Measurements from ENCODE around the gene RPLP2.

Gene RPLP2

GRCh38 chr11:810040-810567, 337 bp downstream of the RPLP2 start:
- DNase-seq = no peak

DNA sequence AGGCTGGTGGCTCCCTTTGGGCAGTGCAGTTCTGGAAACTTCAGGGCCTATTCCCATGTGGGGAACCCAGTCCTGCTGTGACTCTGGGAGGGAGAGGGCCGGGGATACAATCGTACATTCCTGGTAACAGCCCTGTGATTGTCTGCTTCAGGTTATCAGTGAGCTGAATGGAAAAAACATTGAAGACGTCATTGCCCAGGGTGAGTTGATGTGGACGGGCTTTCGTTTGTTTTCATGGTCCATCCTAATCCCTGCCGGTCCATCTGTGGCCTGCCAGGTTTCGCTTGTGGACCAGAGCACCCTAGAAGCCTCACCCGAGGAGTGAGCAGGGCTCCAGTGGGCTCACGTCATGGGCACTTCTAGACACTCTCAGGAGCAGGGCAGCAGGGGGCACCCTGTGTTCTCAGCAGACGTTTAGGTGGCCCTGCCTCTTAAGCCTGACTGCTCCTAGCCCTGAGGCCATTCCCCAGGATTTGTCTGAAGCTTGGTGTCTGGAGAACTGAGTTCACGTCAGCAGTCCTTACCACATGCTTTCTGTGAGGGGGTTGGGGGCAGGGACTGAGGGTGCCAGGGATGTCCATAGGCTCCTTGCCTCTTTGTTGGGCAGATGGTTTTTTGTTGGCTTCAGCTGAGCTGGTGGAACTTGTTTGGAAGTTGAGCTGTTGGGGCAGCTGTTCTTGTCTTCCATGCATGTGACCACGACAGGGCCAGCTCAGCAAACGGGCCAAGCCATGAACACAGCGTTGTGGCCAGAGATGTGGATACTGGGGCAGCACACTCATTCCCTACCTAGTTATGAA, 1.9 kb downstream of the RPLP2 start:
- DNase-seq = no peak

GRCh38 chr11:812390-812789, 2.6 kb downstream of the RPLP2 start:
- DNase-seq = no peak

DNA sequence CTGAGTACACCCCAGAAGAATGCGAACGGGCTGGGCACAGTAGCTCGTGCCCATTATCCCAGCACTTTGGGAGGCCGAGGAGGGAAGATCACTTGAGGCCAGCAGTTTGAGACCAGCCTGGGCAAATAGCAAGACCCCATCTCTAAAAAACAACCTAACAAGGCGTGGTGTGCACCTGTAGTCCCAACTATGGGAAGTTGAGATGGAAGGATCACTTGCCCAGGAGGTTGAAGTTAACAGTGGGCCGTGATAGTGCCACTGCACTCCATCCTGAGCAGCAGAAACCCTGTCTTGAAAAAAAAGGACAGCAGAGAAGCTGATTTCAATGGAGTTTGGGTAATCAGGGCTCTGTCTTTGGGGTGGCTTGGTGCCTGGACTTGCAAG, 3.3 kb downstream of the RPLP2 start:
- no peak for DNase-seq

GRCh38 chr11:813456-814096, 3.8 kb downstream of the RPLP2 start:
- DNase-seq = no peak

DNA sequence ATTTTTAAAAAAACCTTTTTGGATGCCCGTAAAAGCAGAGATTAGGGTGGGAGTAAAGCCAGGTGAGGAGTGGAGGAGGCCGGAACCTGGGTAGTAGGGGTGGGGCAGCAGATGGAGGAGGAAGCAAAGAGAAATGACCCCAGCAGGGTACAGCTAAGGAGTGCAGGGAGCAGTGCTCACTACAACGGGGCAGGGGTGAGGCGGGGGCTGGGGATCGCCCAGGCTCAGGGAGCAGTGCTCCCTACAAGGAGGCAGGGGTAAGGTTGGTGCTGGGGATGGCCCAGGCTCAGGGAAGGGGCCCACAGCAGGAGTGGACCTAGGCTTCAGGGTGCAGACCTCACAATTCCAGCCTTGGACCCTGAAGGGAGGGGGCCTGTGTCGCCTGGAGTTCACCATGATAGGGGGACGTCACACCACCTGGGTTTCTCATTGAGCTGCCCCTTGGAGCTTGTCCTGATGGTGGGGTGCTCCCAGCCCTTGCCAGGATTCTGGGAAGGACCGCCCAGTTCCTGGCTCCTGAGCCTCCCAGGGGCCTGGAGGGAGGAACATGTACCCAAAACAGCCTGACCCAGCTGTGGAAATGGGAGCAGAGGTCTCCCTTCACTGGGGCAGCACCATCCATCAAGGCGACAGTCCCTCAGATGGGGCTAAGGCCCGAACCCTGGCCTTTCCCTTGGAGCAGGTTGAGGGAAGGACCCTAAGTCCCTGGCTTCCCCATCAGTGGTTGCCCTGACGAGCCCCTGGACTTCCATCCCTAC, 6.1 kb downstream of the RPLP2 start:
- no peak for DNase-seq

- DNase-seq = no peak
Measured at GRCh38 chr11:816433-816779, 6.6 kb downstream of the RPLP2 start.

DNA sequence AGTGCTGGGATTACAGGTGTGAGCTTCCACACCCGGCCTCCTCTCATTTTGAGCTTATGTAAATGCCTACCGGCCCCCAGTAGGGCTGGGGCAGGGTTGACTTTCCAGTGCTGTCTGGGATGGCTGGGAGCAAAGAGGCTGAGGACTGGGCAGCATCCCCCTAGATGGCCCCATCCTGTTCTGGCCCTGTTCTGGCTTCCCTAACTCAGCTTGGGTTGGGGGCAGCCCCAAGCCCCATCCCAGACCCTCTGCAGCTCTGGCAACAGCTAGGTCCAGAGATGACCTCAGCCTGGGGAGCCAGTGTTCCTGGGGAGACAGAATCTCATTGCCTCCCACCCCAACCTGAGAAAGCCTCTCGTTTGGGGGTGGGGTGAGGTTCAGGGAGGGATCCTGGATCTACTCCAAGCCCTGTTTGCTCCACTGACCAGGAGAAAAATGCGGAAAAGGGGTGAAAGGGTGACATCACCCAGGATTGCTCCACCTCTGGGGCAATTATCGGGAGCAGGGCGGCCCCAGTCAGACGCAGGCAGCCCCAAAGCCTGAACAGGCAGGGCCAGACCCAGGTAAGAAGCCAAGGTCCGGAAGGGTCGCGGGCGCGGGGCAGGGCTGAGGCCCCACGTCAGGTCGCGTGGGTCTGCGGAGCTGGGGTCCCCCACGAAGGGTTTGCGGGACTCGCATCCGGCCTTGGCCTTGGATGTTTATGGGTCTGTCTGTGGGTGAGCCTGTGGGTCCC, 8.8 kb downstream of the RPLP2 start, which contains the start of gene PNPLA2:
Gene PNPLA2 (plus strand): TSS at position 519 of the 733 bp plus-strand sequence. CDS start 805 bp downstream, outside the sequence.
- DNase-seq = peak; percentile 59

DNA sequence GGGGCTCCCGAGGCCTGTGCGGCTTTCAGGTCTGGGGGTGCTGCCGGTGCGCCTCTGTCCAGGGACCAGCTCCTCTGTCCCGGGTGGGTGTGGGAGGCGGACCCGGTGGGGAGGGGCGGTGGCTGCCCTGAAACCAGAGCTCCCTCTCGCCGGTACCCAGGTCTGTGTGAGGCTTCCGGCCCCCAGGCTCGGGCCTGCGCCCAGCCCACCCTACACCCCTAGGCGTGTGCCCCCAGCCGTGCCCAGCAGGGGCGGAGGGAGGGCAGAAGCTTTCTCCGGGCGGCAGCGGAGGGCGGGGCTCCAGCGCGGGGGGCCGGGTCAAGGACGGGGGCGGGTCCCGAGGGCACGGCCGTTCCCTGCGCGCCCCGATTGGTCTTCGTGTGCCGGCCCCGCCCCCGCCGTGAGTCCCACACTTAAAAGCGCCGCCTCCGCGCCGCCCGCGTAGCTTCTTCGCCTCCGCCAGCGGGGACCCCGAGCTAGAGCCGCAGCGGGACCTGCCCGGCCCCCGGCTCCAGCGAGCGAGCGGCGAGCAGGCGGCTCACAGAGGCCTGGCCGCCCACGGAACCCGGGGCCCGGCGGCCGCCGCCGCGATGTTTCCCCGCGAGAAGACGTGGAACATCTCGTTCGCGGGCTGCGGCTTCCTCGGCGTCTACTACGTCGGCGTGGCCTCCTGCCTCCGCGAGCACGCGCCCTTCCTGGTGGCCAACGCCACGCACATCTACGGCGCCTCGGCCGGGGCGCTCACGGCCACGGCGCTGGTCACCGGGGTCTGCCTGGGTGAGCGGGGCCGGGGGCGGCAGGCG, 9.6 kb downstream of the RPLP2 start:
- peak; percentile 89 for DNase-seq

- peak; percentile 61 for DNase-seq
Measured at GRCh38 chr11:819943-820649, 10.3 kb downstream of the RPLP2 start.

DNA sequence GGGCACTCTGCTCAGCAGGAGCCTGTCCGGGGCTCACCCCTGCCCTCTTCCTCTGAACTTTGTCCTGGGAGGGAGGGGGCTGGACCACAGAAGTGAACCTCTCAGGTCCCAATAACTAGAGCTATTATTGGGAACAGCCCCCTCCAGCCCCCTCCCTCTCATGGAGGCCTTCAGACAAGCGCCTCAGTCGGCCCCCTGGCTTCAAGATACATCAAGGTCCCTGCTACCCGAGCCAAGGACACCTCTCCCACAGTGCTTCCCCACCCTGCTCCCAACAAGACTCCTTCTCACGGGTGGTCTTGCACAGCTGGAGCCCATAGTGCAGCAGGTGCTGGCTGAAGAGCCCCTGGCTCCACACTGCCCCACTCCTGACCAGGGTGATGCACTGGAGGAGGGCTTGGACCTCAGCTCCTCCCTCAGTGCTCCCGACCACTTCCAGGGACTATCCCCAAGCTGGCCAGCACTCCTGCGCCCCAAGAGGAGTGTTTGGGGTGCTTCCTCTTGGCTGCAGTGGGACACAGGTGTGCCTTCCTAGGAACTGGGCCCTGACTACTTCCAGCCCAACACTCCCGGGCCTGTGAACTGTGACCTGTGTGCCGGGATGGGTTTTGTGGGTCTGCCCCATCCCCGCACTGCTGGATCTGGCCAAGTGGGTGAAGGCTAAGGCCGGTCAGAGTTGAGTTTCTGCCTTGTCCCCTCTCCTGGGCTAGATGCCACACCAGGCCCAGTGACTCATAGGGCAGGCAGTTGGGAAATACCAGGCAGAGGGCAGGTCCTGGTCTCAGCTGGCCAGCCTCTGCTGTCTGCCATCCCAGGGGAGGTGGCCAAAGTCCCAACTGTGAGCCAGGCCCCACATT, 11.1 kb downstream of the RPLP2 start:
- DNase-seq = no peak

- DNase-seq = no peak
Measured at GRCh38 chr11:821512-822371, 12.0 kb downstream of the RPLP2 start.

DNA sequence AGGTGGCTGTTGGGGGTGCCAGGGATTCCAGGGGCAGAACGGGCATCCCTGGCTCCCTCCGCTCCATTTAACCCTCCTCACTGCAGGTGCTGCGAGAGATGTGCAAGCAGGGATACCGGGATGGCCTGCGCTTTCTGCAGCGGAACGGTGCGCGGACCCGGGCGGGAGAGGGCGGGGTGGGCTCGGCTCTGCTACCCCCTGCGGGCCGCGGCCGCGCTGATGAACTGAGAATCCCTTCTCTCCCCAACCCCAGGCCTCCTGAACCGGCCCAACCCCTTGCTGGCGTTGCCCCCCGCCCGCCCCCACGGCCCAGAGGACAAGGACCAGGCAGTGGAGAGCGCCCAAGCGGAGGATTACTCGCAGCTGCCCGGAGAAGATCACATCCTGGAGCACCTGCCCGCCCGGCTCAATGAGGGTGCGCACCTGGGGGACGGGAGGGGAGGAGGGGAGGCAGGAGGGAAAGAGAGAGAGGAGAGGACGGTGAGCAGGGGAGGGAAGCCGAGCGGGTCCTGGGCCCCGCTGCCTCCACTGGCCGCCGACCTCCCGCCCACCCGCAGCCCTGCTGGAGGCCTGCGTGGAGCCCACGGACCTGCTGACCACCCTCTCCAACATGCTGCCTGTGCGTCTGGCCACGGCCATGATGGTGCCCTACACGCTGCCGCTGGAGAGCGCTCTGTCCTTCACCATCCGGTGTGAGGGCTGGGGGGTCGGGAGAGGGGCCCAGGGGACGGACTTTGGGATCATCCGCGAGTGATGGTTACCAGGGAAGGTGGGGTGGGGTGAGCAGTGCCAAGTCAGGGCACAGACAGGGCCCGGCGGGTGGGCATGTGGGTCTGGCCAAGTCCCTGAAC, 13.9 kb downstream of the RPLP2 start:
- no peak for DNase-seq

GRCh38 chr11:824292-824880, 14.6 kb downstream of the RPLP2 start:
- DNase-seq = no peak

DNA sequence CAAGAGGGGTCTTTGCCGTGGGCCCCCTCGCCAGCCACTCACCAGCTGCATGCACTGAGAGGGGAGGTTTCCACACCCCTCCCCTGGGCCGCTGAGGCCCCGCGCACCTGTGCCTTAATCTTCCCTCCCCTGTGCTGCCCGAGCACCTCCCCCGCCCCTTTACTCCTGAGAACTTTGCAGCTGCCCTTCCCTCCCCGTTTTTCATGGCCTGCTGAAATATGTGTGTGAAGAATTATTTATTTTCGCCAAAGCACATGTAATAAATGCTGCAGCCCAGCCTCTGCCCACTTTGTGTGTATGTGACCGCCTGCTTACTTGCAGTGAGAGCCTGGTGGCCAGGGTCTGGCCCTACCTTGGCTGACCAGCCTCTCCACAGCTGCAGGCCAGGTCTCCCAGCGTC, 15.2 kb downstream of the RPLP2 start:
- DNase-seq = no peak

DNA sequence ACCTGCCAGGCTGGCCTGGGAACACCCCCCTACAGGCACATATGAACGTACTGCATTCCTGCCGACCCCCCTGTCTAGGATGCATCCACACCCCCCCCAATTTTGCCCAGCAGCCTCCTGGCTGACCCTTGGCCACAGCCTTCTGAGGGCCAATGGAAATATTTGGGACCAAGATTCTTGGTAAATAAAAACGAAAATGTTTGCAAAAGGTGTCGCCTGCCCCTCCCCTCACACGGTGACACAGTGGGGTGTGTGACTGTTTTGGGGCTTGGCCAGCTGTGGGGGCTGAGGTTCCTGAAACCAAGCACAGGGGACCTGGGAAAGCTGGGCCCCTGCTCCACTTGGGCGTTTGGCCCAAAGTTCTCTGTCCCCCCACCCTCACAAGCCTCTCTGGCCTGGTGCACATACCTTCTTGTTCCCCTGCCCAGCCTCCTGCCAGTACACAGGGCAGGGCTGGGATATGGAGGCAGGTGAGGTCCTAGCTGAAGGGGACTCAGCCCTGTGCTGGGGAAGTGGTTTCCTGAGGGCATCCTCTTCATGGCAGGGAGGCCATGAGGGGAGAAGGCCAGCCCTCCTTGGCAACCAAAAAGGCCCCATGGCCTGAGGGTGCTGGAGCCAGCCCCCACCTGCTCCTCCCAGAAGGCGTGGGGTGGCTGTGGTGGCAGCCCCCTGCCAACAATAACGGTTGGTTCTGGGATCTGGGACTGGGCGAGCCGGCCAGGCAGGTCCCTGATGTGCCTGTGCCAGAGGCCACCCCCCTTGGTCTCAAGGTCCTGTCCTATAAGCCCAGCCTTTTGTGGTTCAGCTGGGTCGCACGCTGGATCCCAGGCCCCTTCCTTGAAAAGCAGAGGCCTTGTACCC, 15.8 kb downstream of the RPLP2 start:
- DNase-seq = no peak

DNA sequence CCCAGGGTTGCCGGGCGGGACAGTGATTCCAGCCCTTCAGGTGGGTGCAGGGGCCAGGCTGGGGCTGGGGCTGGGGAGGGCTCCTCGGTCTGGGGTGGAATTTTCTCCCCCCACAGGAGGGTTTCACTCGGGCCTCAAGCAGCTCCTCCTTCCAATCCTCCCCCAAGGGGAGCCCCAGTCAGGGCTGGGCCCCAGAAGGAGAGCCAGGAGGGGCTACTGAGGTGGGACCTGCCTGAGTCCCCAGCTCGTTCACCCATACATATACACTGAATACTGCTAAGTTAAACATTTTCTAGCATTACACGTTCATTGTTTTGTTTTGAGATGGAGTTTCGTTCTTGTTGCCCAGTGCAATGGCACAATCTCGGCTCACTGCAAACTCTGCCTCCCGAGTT, 16.5 kb downstream of the RPLP2 start:
- no peak for DNase-seq

Data from fibroblast of skin of right biceps (primary cell).